Ishikawa (cell line): ENCODE results near the gene GRAMD1B.

Experiments used
- CEBPB ChIP-seq: IDR thresholded peaks from 2 replicates; pipeline ENCODE4 v1.6.1; 2012
- CREB1 ChIP-seq: IDR thresholded peaks from 2 replicates; pipeline ENCODE4 v1.6.1; 2012; ENCODE audit warnings: low read depth
- EGR1 ChIP-seq: IDR thresholded peaks from 2 replicates; pipeline ENCODE4 v1.6.1; 2012
- EP300 ChIP-seq: IDR thresholded peaks from 2 replicates; pipeline ENCODE4 v1.6.1; 2012; ENCODE audit warnings: borderline replicate concordance
- FOXM1 ChIP-seq: IDR thresholded peaks from 2 replicates; pipeline ENCODE4 v1.6.1; 2012; ENCODE audit warnings: low read depth, borderline replicate concordance
- MAX ChIP-seq: IDR thresholded peaks from 2 replicates; pipeline ENCODE4 v1.6.1; 2012
- NFIC ChIP-seq: IDR thresholded peaks from 2 replicates; pipeline ENCODE4 v1.6.1; 2012
- RAD21 ChIP-seq: IDR thresholded peaks from 2 replicates; pipeline ENCODE4 v1.6.1; 2012; ENCODE audit warnings: low read depth
- REST ChIP-seq: IDR thresholded peaks from 2 replicates; pipeline ENCODE4 v1.6.1; 2012; ENCODE audit warnings: low read depth, mild to moderate bottlenecking
- TAF1 ChIP-seq: IDR thresholded peaks from 2 replicates; pipeline ENCODE4 v1.6.1; 2012; ENCODE audit warnings: low read depth, mild to moderate bottlenecking
- TCF12 ChIP-seq: IDR thresholded peaks from 2 replicates; pipeline ENCODE4 v1.6.1; 2012; ENCODE audit warnings: low read depth
- TEAD4 ChIP-seq: IDR thresholded peaks from 2 replicates; pipeline ENCODE4 v1.6.1; 2012
- YY1 ChIP-seq: IDR thresholded peaks from 2 replicates; pipeline ENCODE4 v1.6.1; 2012; ENCODE audit warnings: low read depth
- ZBTB7A ChIP-seq: IDR thresholded peaks from 2 replicates; pipeline ENCODE4 v1.6.1; 2012; ENCODE audit warnings: low read depth
- TF ChIP-seq, protein P1 (sequence below): IDR thresholded peaks from 2 replicates; pipeline ENCODE4 v1.6.1; 2012

Gene GRAMD1B

DNA sequence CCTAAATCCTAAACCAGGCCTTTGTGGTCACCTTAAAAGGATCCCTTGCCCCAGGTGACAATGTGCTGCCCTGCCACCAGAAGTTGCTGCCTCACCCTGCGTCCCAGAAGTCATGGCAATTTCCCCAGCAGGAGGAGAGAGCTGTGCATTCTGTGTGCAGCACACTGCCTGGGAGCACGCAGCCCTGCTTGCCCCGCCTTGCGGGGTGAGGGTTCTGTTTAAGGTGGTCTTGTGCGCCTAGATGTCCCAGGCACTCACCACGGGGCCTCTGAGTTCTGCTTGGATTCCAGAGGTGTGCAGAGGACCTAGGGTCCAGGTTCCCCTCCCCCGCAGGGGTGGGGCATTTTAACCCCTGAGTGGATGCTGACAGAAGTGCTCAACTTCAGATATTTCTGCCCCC is 95.0 kb downstream of the GRAMD1B start:
- no peak for TF ChIP-seq CREB1
- TF ChIP-seq NFIC, result no peak
- no peak for TF ChIP-seq FOXM1
- TF ChIP-seq EGR1, result no peak
- no peak for TF ChIP-seq RAD21
- no peak for TF ChIP-seq TEAD4
- TF ChIP-seq TAF1, result no peak
- TF ChIP-seq MAX, result no peak
- no peak for TF ChIP-seq CEBPB
- no peak for TF ChIP-seq ZBTB7A

- TF ChIP-seq RAD21, result no peak
- TF ChIP-seq NFIC, result no peak
- TF ChIP-seq EGR1, result no peak
- no peak for TF ChIP-seq ZBTB7A
Measured at GRCh38 chr11:123525511-123525918, 95.4 kb downstream of the GRAMD1B start.

GRCh38 chr11:123526027-123526805 is 96.1 kb downstream of the GRAMD1B start:
- TF ChIP-seq EGR1 (no peak), ZBTB7A (no peak), MAX (no peak), YY1 (no peak), TCF12 (no peak), RAD21 (no peak), NFIC (no peak), FOXM1 (no peak), TEAD4 (no peak), TAF1 (no peak), CEBPB (no peak), REST (no peak), EP300 (no peak), CREB1 (no peak)
- TF ChIP-seq, protein P1, sequence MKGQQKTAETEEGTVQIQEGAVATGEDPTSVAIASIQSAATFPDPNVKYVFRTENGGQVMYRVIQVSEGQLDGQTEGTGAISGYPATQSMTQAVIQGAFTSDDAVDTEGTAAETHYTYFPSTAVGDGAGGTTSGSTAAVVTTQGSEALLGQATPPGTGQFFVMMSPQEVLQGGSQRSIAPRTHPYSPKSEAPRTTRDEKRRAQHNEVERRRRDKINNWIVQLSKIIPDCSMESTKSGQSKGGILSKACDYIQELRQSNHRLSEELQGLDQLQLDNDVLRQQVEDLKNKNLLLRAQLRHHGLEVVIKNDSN, result no peak

- TF ChIP-seq MAX (no peak), NFIC (no peak), CEBPB (no peak), TCF12 (no peak)
Measured at GRCh38 chr11:123526918-123527317, 96.8 kb downstream of the GRAMD1B start.

- no peak for TF ChIP-seq NFIC
- no peak for TF ChIP-seq EP300
- no peak for TF ChIP-seq CEBPB
- TF ChIP-seq ZBTB7A, result no peak
- no peak for TF ChIP-seq YY1
- no peak for TF ChIP-seq REST
- no peak for TF ChIP-seq CREB1
- TF ChIP-seq TCF12, result no peak
- TF ChIP-seq TEAD4, result no peak
- TF ChIP-seq FOXM1, result no peak
- no peak for TF ChIP-seq TAF1
- TF ChIP-seq, protein P1, result no peak
- TF ChIP-seq RAD21, result no peak
- TF ChIP-seq EGR1, result no peak
- no peak for TF ChIP-seq MAX
Measured at GRCh38 chr11:123527526-123527925, 97.5 kb downstream of the GRAMD1B start.

GRCh38 chr11:123527947-123528346 is 97.9 kb downstream of the GRAMD1B start:
- TF ChIP-seq REST (no peak), FOXM1 (no peak), YY1 (no peak), EP300 (no peak), TEAD4 (no peak), ZBTB7A (no peak), TAF1 (no peak), CEBPB (no peak), MAX (no peak), NFIC (no peak), CREB1 (no peak), TCF12 (no peak), RAD21 (no peak), EGR1 (no peak)
- TF ChIP-seq, protein P1, result no peak
